ENCODE measurements around the gene ADGRA1.
"Not testable (repeated sequence)": the region's sequence is repeated elsewhere in the genome, so short reads cannot be mapped to it uniquely, and the experiment has no call there.

Gene ADGRA1

DNA sequence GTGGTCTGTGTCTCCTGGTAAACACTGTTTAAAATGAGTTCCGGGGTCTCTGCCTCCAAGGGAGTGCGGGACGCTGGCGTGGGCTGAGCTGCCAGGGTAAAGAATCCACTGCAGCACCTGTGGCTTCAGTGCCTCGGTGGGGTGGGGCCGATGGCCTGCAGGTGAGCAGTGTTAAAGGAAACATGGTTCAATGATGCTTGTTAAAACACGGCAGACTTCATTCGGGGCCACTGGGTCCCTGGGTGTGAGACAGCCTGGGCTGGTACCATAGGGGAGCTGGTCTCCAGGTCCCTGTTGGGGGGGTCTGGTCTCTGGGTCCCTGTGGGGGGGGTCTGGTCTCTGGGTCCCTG, 47.4 kb downstream of the ADGRA1 start:
- H3K27me3 Mint-ChIP-seq (ENCODE audit: low read depth), result no peaks in the 10 kb centered on the region
- H3K4me3 Mint-ChIP-seq, result no peak overlapping the region
- H3K9me3 Mint-ChIP-seq, result no peaks in the 10 kb centered on the region

DNA sequence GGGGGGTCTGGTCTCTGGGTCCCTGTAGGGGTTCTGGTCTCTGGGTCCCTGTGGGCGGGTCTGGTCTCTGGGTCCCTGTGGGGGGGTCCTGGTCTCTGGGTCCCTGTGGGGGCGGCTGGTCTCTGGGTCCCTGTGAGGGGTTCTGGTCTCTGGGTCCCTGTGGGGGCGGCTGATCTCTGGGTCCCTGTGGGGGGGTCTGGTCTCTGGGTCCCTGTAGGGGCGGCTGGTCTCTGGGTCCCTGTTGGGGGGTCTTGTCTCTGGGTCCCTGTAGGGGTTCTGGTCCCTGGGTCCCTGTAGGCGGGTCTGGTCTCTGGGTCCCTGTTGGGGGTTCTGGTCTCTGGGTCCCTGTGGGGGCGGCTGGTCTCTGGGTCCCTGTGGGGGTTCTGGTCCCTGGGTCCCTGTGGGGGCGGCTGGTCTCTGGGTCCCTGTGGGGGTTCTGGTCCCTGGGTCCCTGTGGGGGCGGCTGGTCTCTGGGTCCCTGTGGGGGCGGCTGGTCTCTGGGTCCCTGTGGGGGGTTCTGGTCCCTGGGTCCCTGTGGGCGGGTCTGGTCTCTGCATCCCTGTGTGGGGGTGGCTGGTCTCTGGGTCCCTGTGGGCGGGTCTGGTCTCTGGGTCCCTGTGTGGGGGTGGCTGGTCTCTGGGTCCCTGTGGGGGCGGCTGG, 49.9 kb downstream of the ADGRA1 start:
- H3K9me3 Mint-ChIP-seq; H3K27me3 Mint-ChIP-seq (ENCODE audit: low read depth); H3K4me1 Mint-ChIP-seq (ENCODE audit: low read depth); H3K27ac Mint-ChIP-seq; H3K36me3 Mint-ChIP-seq (ENCODE audit: low read depth); H3K4me3 Mint-ChIP-seq: not testable (repeated sequence)

More for the DNA sequence above, 47.4 kb downstream of the ADGRA1 start:
- no peak overlapping the region for H3K27ac Mint-ChIP-seq
- H3K4me1 Mint-ChIP-seq (ENCODE audit: low read depth), result no peaks in the 10 kb centered on the region
- H3K36me3 Mint-ChIP-seq (ENCODE audit: low read depth), result no peaks in the 10 kb centered on the region

DNA sequence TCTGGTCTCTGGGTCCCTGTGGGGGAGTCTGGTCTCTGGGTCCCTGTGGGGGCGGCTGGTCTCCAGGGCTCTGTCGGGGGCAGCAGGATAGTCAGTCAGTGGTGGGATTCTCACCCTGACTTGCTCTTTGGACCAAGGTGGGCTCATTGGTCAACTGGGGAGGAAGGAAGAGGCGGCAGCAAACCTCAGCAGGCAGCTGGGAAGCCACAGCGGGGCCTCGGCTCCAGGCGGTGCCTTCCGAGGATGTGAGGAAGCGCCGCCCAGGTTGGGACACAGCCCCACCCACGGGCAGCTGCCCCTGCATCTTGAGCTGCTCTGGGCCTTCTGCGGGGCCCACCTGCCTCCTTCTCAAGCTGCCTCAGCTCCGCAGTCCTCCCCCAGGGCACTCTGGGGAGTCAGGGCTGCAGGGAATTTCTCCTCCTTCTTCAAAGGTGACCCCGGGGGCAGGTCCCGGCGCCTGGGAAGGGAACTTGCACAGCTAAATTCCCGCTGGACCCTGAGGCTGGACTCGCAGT, 51.9 kb downstream of the ADGRA1 start:
- H3K9me3 Mint-ChIP-seq, result no peaks in the 10 kb centered on the region
- H3K27ac Mint-ChIP-seq, result no peak overlapping the region
- H3K36me3 Mint-ChIP-seq (ENCODE audit: low read depth), result no peaks in the 10 kb centered on the region
- H3K27me3 Mint-ChIP-seq (ENCODE audit: low read depth), result peaks cover 9% of the 10 kb centered on the region
- H3K4me1 Mint-ChIP-seq (ENCODE audit: low read depth), result peaks cover 5% of the 10 kb centered on the region
- no peak overlapping the region for H3K4me3 Mint-ChIP-seq

DNA sequence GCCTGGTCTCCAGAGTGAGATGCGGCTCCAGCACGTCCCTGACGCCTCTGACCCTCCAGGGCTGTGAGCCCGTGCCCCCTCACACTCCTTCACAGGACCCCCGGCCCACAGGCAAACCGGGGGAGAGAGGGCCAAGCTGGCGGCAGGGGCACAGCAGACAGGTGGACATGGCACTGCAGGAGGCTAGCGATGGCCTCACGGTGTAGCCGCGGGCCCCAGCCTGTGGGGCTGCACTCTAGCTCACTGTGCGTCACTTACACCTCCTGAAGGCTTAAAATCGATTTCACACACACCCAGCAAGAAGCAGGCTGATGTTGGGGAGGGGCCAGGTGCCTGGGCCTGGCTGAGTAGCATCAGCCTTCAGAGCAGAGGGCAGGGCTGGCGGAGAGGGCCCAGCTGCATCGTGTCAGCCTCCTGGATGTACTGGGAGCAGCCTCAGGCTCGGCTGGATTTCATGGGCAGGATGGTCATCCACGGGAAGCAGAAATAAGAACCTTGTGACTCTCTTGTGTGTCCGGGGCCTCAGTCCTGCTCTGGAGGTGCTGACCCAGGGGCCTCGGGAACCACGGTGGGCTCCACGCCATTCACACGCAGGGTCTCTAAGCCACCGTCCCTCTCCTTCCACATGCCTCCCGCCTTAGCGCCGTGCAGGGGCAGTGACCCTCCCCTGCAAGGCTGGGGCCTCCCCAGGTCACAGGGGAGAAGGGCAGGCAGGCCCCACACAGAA, 52.9 kb downstream of the ADGRA1 start:
- H3K9me3 Mint-ChIP-seq, result no peaks in the 10 kb centered on the region
- H3K36me3 Mint-ChIP-seq (ENCODE audit: low read depth), result no peaks in the 10 kb centered on the region
- H3K27ac Mint-ChIP-seq, result no peak overlapping the region
- H3K4me3 Mint-ChIP-seq, result no peak overlapping the region
- peaks cover 5% of the 10 kb centered on the region for H3K4me1 Mint-ChIP-seq (ENCODE audit: low read depth)
- peaks cover 14% of the 10 kb centered on the region for H3K27me3 Mint-ChIP-seq (ENCODE audit: low read depth)

DNA sequence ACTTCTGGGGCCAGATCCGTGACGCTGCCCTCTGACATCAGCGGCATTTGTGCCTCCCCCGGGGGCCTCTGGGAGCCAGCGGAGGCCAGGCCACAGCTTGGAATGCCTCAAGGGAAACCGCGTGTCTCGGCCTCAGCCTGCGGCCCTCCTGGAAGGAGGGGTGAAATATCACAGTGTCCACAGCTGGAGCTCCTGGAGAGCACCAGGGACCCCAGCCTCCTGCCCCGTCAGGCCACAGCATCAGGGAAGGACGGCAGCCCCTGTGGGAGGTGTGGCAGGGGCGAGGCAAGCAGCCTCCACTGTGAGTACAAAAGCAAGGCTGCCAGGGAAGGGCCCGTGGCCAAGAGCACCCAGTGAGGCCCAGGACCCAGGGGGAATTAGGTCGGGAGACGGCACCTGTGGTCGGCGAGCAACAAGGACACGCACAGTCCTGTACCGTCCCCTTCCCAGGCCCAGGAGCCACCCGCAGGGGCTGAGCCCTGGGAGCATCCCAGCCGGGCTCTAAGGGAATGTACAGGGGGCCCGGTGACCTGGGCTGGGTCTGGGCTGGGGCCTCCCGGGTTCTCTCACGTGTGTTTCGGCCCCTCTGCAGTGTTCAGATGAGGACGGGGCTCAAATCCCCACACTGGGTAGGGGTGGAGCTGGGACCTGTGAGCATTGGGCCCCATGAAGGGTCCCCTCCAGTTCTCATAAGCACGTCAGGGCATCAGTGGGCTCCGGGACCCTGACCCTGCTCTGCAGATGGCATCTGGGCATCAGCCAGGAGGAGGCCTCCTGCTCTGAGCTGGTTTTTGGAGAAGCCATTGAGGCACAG, 53.6 kb downstream of the ADGRA1 start:
- no peaks in the 10 kb centered on the region for H3K36me3 Mint-ChIP-seq (ENCODE audit: low read depth)
- H3K27ac Mint-ChIP-seq, result no peak overlapping the region
- peaks cover 17% of the 10 kb centered on the region for H3K27me3 Mint-ChIP-seq (ENCODE audit: low read depth)
- no peaks in the 10 kb centered on the region for H3K9me3 Mint-ChIP-seq
- H3K4me3 Mint-ChIP-seq, result no peak overlapping the region
- H3K4me1 Mint-ChIP-seq (ENCODE audit: low read depth), result peaks cover 5% of the 10 kb centered on the region

DNA sequence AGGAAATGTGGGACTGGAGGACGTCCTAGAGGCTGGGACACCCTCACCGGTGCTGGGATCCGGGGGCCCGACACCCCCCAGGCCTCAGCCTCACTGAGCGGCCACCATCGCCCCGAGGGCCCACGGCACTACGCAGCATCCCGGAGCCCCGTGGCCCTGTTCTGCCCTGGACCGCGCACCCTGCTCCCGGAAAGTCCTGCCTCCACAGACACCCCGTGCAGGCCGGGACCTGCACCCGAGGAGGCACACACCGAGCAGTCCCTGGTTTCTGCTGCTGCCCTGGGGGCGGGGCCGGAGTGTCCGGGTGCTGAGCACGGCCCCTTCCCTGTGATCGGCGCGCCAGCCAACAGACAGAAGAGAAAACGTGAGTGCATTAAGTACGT, 54.2 kb downstream of the ADGRA1 start:
- H3K4me3 Mint-ChIP-seq, result no peak overlapping the region
- no peaks in the 10 kb centered on the region for H3K9me3 Mint-ChIP-seq
- no peak overlapping the region for H3K27ac Mint-ChIP-seq
- peaks cover 5% of the 10 kb centered on the region for H3K4me1 Mint-ChIP-seq (ENCODE audit: low read depth)
- H3K27me3 Mint-ChIP-seq (ENCODE audit: low read depth), result peaks cover 23% of the 10 kb centered on the region
- no peaks in the 10 kb centered on the region for H3K36me3 Mint-ChIP-seq (ENCODE audit: low read depth)

DNA sequence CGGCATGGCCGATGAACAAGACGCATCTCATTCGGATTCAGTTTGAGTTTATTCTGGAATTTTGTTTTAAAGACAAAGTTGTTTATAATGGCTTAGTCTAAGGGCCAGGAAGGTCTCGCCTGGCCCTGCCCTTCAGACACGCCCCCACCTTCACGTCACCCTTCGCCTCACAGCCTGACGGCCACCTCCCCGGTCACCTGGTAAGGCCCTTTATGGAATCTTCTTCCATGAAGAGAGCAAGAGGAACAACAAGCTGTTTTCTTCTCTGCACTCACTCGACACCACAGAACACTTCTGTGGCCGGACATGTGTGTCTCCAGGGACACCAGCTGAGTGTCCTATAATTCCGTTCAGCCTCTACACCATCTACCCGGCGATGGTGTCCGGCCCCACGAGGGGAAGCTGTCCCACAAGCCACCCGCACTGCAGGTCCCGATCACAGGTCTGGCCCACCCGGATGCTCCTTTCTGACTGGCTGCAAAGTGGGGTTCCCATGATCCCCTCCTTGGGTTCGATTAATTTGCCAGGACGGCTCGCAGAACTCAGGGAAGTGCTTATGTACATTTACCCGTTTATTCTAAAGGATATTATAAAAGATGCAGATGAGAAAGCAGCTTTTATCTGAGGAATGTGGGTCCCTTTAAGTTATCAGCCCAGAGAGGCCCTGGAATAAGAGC, 54.9 kb downstream of the ADGRA1 start:
- Mint-ChIP-seq H3K27ac (no peak overlapping the region), H3K9me3 (peaks cover 5% of the 10 kb centered on the region), H3K27me3 (ENCODE audit: low read depth) (peaks cover 27% of the 10 kb centered on the region), H3K4me3 (no peak overlapping the region), H3K4me1 (ENCODE audit: low read depth) (peaks cover 5% of the 10 kb centered on the region), H3K36me3 (ENCODE audit: low read depth) (no peaks in the 10 kb centered on the region)

DNA sequence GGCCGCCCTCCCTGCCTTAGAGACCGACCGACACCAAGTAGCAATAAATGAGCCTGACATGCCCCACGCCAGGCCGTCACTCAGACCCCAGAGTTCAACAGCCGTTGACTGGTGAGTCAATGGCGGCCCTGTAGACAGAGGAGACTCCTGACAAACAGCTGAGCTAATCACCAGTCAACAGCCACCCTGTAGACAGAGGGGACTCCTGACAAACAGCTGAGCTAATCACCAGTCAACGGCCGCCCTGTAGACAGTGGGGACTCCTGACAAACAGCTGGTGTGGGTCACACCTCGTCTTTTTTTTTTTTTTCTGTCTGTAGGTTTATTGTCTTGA, 55.4 kb downstream of the ADGRA1 start:
- peaks cover 27% of the 10 kb centered on the region for H3K27me3 Mint-ChIP-seq (ENCODE audit: low read depth)
- peaks cover 5% of the 10 kb centered on the region for H3K4me1 Mint-ChIP-seq (ENCODE audit: low read depth)
- peaks cover 10% of the 10 kb centered on the region for H3K9me3 Mint-ChIP-seq
- H3K36me3 Mint-ChIP-seq (ENCODE audit: low read depth), result no peaks in the 10 kb centered on the region
- H3K4me3 Mint-ChIP-seq, result no peak overlapping the region
- H3K27ac Mint-ChIP-seq, result no peak overlapping the region

DNA sequence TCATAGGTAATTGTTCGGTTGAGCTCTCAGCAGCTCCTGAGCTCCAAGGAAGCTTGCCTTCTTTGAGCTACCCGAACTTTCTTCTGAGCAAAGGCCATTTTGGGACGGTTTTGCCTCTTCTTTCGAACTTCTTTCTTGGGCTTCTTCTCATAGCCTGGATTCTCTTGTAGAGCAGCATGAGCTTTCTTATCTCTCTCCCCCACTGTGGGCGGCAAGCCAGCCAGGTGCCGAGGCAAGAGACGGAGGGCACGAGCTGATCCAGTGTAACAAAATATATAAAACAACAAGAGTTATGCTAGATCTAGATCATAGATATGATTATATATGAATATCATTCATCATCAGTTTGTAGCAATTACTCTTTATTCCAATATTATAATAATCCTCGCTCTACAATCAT, 55.8 kb downstream of the ADGRA1 start:
- Mint-ChIP-seq H3K4me1 (ENCODE audit: low read depth) (peaks cover 5% of the 10 kb centered on the region), H3K27me3 (ENCODE audit: low read depth) (peaks cover 29% of the 10 kb centered on the region), H3K36me3 (ENCODE audit: low read depth) (no peaks in the 10 kb centered on the region), H3K9me3 (peaks cover 14% of the 10 kb centered on the region), H3K4me3 (no peak overlapping the region), H3K27ac (no peak overlapping the region)

DNA sequence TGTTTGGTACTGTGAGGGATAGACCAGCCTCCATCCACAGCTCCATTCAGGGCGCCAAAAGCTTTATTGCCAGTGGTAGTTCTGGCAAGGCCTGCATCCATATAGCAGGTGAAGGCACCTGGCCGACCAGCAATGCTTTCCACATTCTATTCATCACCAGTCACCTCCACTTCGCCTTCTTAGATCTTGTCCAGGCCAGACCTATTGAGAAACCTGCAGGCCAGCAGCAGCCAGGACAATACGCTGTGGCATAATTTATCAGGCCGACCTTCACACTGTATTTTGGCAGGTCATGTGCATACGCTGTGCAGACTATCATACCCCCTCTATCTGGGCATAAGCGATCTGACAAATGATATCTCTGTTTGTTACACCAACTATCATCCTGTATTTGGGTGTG, 57.0 kb downstream of the ADGRA1 start:
- Mint-ChIP-seq H3K36me3 (ENCODE audit: low read depth) (no peaks in the 10 kb centered on the region), H3K4me3 (no peak overlapping the region), H3K9me3 (peaks cover 22% of the 10 kb centered on the region), H3K27ac (no peak overlapping the region), H3K27me3 (ENCODE audit: low read depth) (peaks cover 35% of the 10 kb centered on the region), H3K4me1 (ENCODE audit: low read depth) (peaks cover 5% of the 10 kb centered on the region)

DNA sequence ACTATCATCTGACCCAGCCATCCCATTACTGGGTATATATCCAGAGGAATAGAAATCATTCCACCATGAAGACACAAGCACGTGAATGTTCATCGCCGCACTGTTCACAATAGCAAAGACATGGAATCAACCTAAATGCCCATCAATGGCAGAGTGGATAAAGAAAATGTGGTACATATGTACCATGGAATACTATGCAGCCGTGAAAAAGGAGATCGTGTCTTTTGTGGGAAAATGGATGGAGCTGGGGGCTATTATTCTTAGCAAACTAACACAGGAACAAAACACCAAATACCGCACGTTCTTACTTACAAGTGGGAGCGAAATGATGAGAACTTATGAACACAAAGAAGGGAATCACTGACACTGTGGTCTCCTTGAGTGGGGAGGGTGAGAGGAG, 62.5 kb downstream of the ADGRA1 start:
- Mint-ChIP-seq H3K27ac (no peak overlapping the region), H3K4me1 (ENCODE audit: low read depth) (no peaks in the 10 kb centered on the region), H3K9me3 (peaks cover 28% of the 10 kb centered on the region), H3K27me3 (ENCODE audit: low read depth) (peaks cover 31% of the 10 kb centered on the region), H3K36me3 (ENCODE audit: low read depth) (no peaks in the 10 kb centered on the region), H3K4me3 (no peak overlapping the region)

DNA sequence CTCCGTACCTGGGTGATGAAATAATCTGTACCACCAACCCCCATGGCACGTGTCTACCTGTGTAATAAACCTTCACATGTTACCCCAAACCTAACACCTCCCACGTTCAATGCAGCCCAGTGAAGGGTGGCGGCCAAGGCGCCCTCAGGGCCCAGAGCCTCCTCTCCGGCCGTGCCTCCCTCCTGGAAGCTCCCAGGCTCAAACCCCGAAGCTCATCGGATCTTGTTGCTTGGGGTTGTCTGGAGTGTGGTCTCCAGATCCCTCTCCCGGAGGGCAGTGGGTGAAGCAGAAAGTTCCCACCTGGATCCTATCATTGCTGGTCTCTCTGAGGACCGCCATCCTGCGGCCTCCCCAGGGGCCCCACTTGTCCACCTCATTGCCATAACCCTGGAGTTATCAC, 62.9 kb downstream of the ADGRA1 start:
- Mint-ChIP-seq H3K27me3 (ENCODE audit: low read depth) (peaks cover 30% of the 10 kb centered on the region), H3K27ac (no peak overlapping the region), H3K9me3 (peaks cover 28% of the 10 kb centered on the region), H3K4me1 (ENCODE audit: low read depth) (no peaks in the 10 kb centered on the region), H3K4me3 (no peak overlapping the region), H3K36me3 (ENCODE audit: low read depth) (no peaks in the 10 kb centered on the region)

DNA sequence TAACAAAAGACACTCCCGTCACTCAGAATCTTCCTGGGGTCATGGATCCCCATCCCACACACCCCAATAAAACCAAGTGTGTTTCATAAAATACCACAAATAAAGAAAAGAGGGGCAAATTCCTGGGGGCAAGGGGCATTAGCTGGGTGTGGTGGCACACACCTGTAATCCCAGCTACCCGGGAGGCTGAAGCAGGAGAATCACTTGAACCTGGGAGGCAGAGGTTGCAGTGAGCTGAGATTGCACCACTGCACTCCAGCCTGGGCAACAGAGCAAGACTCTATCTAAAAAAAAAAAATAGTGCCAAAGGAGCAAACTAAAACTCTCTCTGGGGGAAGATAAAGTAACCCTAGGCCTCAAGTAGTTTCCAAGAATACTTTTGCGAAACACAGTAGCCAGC, 63.3 kb downstream of the ADGRA1 start:
- H3K36me3 Mint-ChIP-seq (ENCODE audit: low read depth); H3K4me1 Mint-ChIP-seq (ENCODE audit: low read depth); H3K27ac Mint-ChIP-seq; H3K4me3 Mint-ChIP-seq: not testable (repeated sequence)
- Mint-ChIP-seq H3K9me3 (peaks cover 28% of the 10 kb centered on the region), H3K27me3 (ENCODE audit: low read depth) (peaks cover 30% of the 10 kb centered on the region)

DNA sequence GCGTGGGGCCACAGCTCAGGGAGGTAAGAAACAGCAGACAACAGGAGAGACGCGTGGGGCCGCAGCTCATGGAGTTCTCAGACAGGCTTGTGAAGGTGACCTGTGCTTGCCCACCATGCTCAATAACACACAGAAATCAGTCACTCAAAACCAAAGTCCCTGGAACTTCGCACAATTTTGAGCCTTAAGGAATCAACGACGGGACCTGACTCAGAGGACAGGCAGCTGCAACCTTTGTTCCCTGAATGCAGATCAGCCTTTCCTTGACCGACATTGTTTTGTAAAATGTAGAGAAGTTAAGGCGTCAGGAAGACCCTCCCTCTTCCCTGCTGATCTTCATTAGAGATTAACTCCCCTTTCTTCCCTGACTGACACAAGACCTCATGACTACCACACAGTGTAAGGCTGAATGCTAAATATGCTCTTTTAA, 63.8 kb downstream of the ADGRA1 start:
- no peaks in the 10 kb centered on the region for H3K4me1 Mint-ChIP-seq (ENCODE audit: low read depth)
- H3K36me3 Mint-ChIP-seq (ENCODE audit: low read depth), result no peaks in the 10 kb centered on the region
- H3K9me3 Mint-ChIP-seq, result peaks cover 28% of the 10 kb centered on the region
- H3K4me3 Mint-ChIP-seq, result no peak overlapping the region
- H3K27me3 Mint-ChIP-seq (ENCODE audit: low read depth), result peaks cover 25% of the 10 kb centered on the region
- no peak overlapping the region for H3K27ac Mint-ChIP-seq
